Measurements from ENCODE around the gene HSCB.
A peak's percentile ranks its signal among the peaks of the same experiment; 100 is the strongest.
"Not testable (repeated sequence)": the region's sequence is repeated elsewhere in the genome, so short reads cannot be mapped to it uniquely, and the experiment has no call there.

The HSCB gene

DNA sequence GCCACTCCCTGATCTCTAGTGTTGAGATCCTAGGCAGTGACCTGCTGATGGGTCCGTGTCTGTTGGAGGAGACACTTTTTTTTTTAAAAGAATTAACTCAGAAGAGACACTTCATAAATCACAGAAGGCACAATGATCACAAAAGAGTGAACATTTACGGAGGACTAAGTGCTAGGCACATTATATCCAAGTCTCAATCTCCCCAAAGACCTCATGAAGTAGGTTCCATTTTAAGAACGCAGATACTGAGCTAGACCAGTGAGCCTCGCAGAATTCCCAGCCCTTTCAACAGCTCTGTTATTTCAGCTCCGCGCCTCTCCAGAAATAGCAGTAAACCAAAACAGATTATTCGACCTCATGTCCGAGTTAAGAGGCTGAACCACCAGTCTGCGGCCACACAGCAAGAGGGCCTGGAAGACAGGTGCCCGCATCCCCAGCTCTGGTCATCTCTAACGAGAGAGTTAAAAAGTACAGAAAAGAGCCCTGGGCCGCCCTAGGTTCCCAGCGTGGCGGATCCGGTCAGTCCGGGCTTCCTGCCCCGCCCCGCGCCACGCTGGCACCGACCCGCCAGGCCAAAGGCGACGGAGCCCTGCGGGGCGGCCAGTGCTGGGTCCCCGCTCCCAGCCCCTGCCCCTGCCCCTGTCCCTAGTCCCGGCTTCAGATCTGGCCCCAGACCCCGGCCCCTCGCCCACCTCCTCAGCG is 57.9 kb downstream of the HSCB start:
- WGBS, 2 experiments, result 0% methylated on average over 31 of the region's 31 CpGs
- H3K27ac ChIP-seq (ENCODE audit: insufficient read depth, low read depth, low read length, poor library complexity, severe bottlenecking), result peak overlapping the region; percentile 96
- no peaks in the 10 kb centered on the region for H3K9me3 ChIP-seq (ENCODE audit: control insufficient read depth, low read length)
- no peaks in the 10 kb centered on the region for H3K4me1 ChIP-seq (ENCODE audit: control insufficient read depth, insufficient read depth, low read length)
- H3K36me3 ChIP-seq (ENCODE audit: control insufficient read depth, insufficient read depth, low read length), result peaks cover 21% of the 10 kb centered on the region
- H3K27me3 ChIP-seq (ENCODE audit: control insufficient read depth, insufficient read depth, low read length, poor library complexity, severe bottlenecking), result no peaks in the 10 kb centered on the region
- H3K4me3 ChIP-seq (ENCODE audit: insufficient read depth, low read depth, low read length), result peak overlapping the region; percentile 96

DNA sequence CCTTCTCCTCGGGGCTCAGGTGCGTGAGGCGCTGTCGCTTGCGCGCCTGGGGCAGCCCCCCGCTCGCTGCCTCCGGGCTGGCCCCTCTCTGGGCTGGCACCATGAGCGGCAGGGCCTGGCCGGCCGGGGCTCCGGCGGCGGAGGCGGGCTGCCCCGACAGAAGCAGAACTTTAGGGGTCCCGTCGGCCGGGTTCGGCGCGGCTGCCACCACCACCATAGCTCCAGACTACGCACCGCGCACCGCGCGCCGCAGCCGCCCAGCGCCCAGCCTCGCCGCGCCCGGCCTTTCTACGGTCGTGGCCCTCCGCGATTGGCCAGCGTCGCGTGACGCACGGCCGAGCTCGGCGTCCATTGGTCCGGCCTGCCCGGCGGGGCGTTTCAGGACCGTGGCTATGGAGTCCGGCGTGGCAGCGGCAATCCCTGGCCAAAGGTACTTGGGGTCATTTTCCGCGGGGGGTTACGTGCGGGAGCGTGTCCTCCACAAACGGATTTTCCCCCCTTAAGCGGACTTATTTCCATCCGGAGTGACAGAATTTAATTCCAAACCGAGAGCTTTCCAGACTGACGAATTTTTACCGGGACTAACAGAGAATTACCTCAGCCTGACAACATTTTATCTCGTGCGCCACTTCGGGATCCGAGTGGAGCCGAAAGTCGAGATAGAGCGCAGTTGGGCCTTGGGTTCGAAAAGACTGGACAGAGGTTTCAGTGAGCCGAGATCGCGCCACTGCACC is 58.6 kb downstream of the HSCB start, which contains the start of gene XBP1:
Gene XBP1 (minus strand): TSS at position 262 of the 734 bp plus-strand sequence.
- Histone ChIP-seq H3K4me3 (ENCODE audit: insufficient read depth, low read depth, low read length) (peak within 1 kb of the TSS; percentile 96), H3K27me3 (ENCODE audit: control insufficient read depth, insufficient read depth, low read length, poor library complexity, severe bottlenecking) (no peaks in the 10 kb centered on the region), H3K9me3 (ENCODE audit: control insufficient read depth, low read length) (no peaks in the 10 kb centered on the region), H3K36me3 (ENCODE audit: control insufficient read depth, insufficient read depth, low read length) (peaks cover 21% of the 10 kb centered on the region), H3K27ac (ENCODE audit: insufficient read depth, low read depth, low read length, poor library complexity, severe bottlenecking) (peak within 1 kb of the TSS; percentile 96), H3K4me1 (ENCODE audit: control insufficient read depth, insufficient read depth, low read length) (no peaks in the 10 kb centered on the region)
- 0 to 1% methylated on average over 78 of the region's 78 CpGs for WGBS, 2 experiments

DNA sequence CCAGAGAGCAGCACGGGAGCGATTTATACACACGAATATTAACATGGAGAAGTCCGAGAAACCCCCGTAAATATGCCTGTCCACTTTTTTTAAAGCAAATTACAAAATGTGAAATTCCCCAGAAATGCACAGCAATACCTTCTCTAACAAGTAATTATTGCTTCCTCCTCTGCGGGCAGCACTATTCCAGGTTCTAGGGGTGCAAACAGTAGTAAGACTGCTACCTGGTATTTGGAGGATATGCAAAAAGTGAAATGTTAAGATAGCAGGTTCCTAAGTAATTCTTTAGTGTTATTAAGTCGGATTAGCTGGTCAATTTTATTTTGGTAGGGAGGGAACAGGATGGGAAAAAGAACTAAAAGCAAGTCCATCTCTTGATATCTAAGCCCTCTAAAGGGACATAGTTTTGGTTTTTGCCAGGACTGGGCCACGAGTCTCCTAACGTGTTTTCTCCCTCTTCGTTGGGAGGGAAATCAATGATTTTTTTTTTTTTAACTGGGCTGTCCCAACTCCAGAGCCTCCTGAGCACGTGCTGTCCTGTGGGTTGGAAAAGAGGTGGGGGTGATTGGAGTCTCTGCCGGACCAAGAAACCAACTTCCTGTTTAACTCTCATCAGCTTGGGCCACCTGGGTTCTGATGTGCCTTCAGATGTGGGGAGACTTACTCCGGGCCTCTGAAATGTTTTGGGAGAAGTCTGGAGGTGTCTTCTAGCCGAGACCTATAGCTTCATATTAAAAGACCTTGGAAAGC is 60.2 kb downstream of the HSCB start:
- Histone ChIP-seq H3K4me3 (ENCODE audit: insufficient read depth, low read depth, low read length) (no peak overlapping the region), H3K36me3 (ENCODE audit: control insufficient read depth, insufficient read depth, low read length) (peaks cover 7% of the 10 kb centered on the region), H3K9me3 (ENCODE audit: control insufficient read depth, low read length) (no peaks in the 10 kb centered on the region), H3K27me3 (ENCODE audit: control insufficient read depth, insufficient read depth, low read length, poor library complexity, severe bottlenecking) (no peaks in the 10 kb centered on the region), H3K27ac (ENCODE audit: insufficient read depth, low read depth, low read length, poor library complexity, severe bottlenecking) (no peak overlapping the region), H3K4me1 (ENCODE audit: control insufficient read depth, insufficient read depth, low read length) (no peaks in the 10 kb centered on the region)
- WGBS, 2 experiments, result 84 to 85% methylated on average over 14 of the region's 14 CpGs

DNA sequence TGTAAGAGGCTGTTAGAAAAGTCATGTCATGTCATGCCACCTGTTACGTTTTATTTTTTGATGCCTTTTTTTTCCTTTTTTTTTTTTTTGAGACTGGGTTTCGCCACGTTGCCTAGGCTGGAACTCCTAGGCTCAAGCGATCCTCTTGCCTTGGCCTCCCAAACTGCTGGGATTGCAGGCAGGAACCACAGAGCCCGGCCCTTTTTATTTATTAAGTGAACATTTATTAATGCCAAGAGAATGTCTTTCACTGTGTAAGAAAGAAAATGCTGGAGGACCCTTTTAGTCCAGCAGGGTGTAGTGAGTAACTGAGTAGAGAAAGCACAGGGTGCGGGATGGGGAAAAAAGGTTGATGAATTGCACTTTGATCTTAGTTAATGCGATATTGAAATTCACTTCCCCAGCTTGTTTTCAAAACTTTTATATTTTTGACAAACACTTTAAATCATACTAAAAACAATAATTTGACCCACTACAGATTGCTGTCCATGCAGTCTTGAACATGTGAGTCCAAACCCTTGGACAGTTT is 60.8 kb downstream of the HSCB start:
- WGBS, 2 experiments, result 94 to 96% methylated on average over 7 of the region's 7 CpGs
- no peaks in the 10 kb centered on the region for H3K9me3 ChIP-seq (ENCODE audit: control insufficient read depth, low read length)
- no peak overlapping the region for H3K27ac ChIP-seq (ENCODE audit: insufficient read depth, low read depth, low read length, poor library complexity, severe bottlenecking)
- no peak overlapping the region for H3K4me3 ChIP-seq (ENCODE audit: insufficient read depth, low read depth, low read length)
- no peaks in the 10 kb centered on the region for H3K27me3 ChIP-seq (ENCODE audit: control insufficient read depth, insufficient read depth, low read length, poor library complexity, severe bottlenecking)
- H3K4me1 ChIP-seq (ENCODE audit: control insufficient read depth, insufficient read depth, low read length), result no peaks in the 10 kb centered on the region
- H3K36me3 ChIP-seq (ENCODE audit: control insufficient read depth, insufficient read depth, low read length), result peaks cover under 1% of the 10 kb centered on the region

DNA sequence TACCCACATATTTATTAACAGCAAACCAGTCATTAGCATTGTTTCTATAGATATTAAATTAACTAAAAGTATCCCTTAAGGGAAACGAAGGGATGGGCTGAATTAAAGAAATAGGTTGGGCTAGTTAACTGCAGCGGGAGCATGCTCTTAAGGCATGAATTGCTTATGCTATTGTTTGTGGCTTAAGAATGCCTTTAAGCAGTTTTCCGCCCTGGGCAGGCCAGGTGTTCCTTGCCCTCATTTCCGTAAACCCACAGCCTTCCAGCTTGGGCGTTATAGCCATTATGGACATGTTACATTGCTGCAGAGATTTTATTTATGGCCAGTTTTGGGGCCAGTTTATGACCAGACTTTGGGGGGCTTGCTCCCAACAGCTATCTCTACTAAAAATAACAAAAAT is 63.6 kb downstream of the HSCB start:
- not testable (repeated sequence) for H3K36me3 ChIP-seq (ENCODE audit: control insufficient read depth, insufficient read depth, low read length); H3K27ac ChIP-seq (ENCODE audit: insufficient read depth, low read depth, low read length, poor library complexity, severe bottlenecking); H3K4me1 ChIP-seq (ENCODE audit: control insufficient read depth, insufficient read depth, low read length); H3K9me3 ChIP-seq (ENCODE audit: control insufficient read depth, low read length); H3K27me3 ChIP-seq (ENCODE audit: control insufficient read depth, insufficient read depth, low read length, poor library complexity, severe bottlenecking); H3K4me3 ChIP-seq (ENCODE audit: insufficient read depth, low read depth, low read length)
- WGBS, 2 experiments, result 92 to 96% methylated on average over 5 of the region's 5 CpGs
